Neural cell (in vitro differentiated cells): ENCODE measurements around the gene PKNOX2. TPM values are rescaled to one million over a fixed set of nuclear protein-coding genes. Genes with fewer than 3 reads are reported as not detected.

Experiments used
- H2AFZ ChIP-seq: fragments of 200-600, 300-800 bp; sonication (generic), shearing (Covaris generic); 2 replicates; pipeline ENCODE4 v1.6.0; 2014; ENCODE audit warnings: low read depth, mild to moderate bottlenecking, antibody characterized with exemption, low read length, moderate library complexity
- H3F3A ChIP-seq: fragments of 200-600 bp; shearing (Covaris generic); 2 replicates; pipeline ENCODE4 v1.6.1; 2016; ENCODE audit warnings: mild to moderate bottlenecking, moderate library complexity, mixed read lengths, antibody characterized with exemption, low read length; ENCODE audit not compliant: insufficient read depth, poor library complexity, severe bottlenecking
- H3K27ac ChIP-seq: fragments of 200-600, 300-800 bp; sonication (generic), shearing (Covaris generic); 2 replicates; pipeline ENCODE4 v1.5.1; 2014; ENCODE audit warnings: mild to moderate bottlenecking, low read length, moderate library complexity
- H3K27me3 ChIP-seq: fragments of 300-800, 200-600 bp; sonication (generic), shearing (Covaris generic); 2 replicates; pipeline ENCODE4 v1.6.0; 2014; ENCODE audit warnings: mild to moderate bottlenecking, low read depth, low read length, moderate library complexity; ENCODE audit not compliant: insufficient read depth
- H3K36me3 ChIP-seq: fragments of 300-800, 200-600 bp; sonication (generic), shearing (Covaris generic); 2 replicates; pipeline ENCODE4 v1.5.1; 2014; ENCODE audit warnings: mild to moderate bottlenecking, antibody characterized with exemption, low read length, moderate library complexity; ENCODE audit not compliant: insufficient read depth
- H3K4me2 ChIP-seq: fragments of 300-800, 200-600 bp; sonication (generic), shearing (Covaris generic); 2 replicates; pipeline ENCODE4 v1.6.0; 2014; ENCODE audit warnings: mild to moderate bottlenecking, low read length
- H3K4me3 ChIP-seq: fragments of 300-800, 200-600 bp; sonication (generic), shearing (Covaris generic); 2 replicates; pipeline ENCODE4 v1.5.1; 2014; ENCODE audit warnings: mild to moderate bottlenecking, low read length, moderate library complexity
- H3K79me2 ChIP-seq: fragments of 200-600 bp; shearing (Covaris generic); replicated peaks from 2 replicates; pipeline ENCODE4 v1.6.0; 2014; ENCODE audit warnings: mild to moderate bottlenecking, low read length, moderate library complexity; ENCODE audit not compliant: insufficient read depth
- H3K9ac ChIP-seq: fragments of 300-800, 200-600 bp; sonication (generic), shearing (Covaris generic); 2 replicates; pipeline ENCODE4 v1.6.1; 2016; ENCODE audit warnings: mild to moderate bottlenecking, low read length, mixed read lengths
- H3K9me2 ChIP-seq: fragments of 200-600 bp; shearing (Covaris generic); 2 replicates; pipeline ENCODE4 v1.6.1; 2016; ENCODE audit warnings: mild to moderate bottlenecking, low read length, mixed read lengths; ENCODE audit not compliant: insufficient read depth
- H3K9me3 ChIP-seq: fragments of 200-600, 300-800 bp; sonication (generic), shearing (Covaris generic); 2 replicates; pipeline ENCODE4 v1.6.1; 2016; ENCODE audit warnings: mild to moderate bottlenecking, mixed run types, low read length, moderate library complexity, mixed read lengths
- H4K20me1 ChIP-seq: fragments of 200-600 bp; shearing (Covaris generic); 2 replicates; pipeline ENCODE4 v1.6.1; 2016; ENCODE audit warnings: mild to moderate bottlenecking, mixed run types; ENCODE audit not compliant: insufficient read depth
- EP300 ChIP-seq: fragments of 450-650 bp; conservative IDR thresholded peaks from 2 replicates; pipeline ENCODE4 v1.6.1; 2014; ENCODE audit warnings: antibody characterized with exemption, mild to moderate bottlenecking, moderate library complexity; ENCODE audit not compliant: poor library complexity, severe bottlenecking
- EZH2 ChIP-seq: fragments of 200-600, 300-800 bp; shearing (Covaris generic), sonication (generic); IDR thresholded peaks from 2 replicates; pipeline ENCODE4 v1.6.1; 2014; ENCODE audit warnings: antibody characterized with exemption, low read length, borderline replicate concordance, mild to moderate bottlenecking; ENCODE audit not compliant: insufficient read depth, poor library complexity, severe bottlenecking
- MXI1 ChIP-seq: fragments of 450-650 bp; conservative IDR thresholded peaks from 2 replicates; pipeline ENCODE4 v1.6.1; 2014; ENCODE audit warnings: antibody characterized with exemption, mild to moderate bottlenecking; ENCODE audit not compliant: poor library complexity, severe bottlenecking
- POLR2AphosphoS5 ChIP-seq: IDR thresholded peaks from 2 replicates; pipeline ENCODE4 v1.6.1; 2012
- RAD21 ChIP-seq: fragments of 450-650 bp; conservative IDR thresholded peaks from 2 replicates; pipeline ENCODE4 v1.6.1; 2014; ENCODE audit warnings: antibody characterized with exemption, mild to moderate bottlenecking, moderate library complexity
- SMC3 ChIP-seq: fragments of 450-650 bp; conservative IDR thresholded peaks from 2 replicates; pipeline ENCODE4 v1.6.1; 2014; ENCODE audit warnings: antibody characterized with exemption, mild to moderate bottlenecking, moderate library complexity; ENCODE audit not compliant: poor library complexity
- TAF1 ChIP-seq: IDR thresholded peaks from 2 replicates; pipeline ENCODE4 v1.6.1; 2012; ENCODE audit warnings: low read depth
- polyA plus RNA-seq: library from polyadenylated mRNA; depleted of rRNA; stranded (reverse); fragments of >200 nt; gene quantifications from 2 replicates; pipeline ENCODE4 v1.2.3, GENCODE V29; 2014
- TF ChIP-seq, protein P1 (sequence below): fragments of 450-650 bp; IDR thresholded peaks from 2 replicates; pipeline ENCODE4 v1.5.1; 2014; ENCODE audit warnings: antibody characterized with exemption, mild to moderate bottlenecking, moderate library complexity; ENCODE audit not compliant: poor library complexity, severe bottlenecking
- TF ChIP-seq, protein P2 (sequence below): IDR thresholded peaks from 2 replicates; pipeline ENCODE4 v1.6.1; 2012; ENCODE audit warnings: borderline replicate concordance

The PKNOX2 gene
- polyA plus RNA-seq, 1 donor from 2014 or later: 0.99 TPM

DNA sequence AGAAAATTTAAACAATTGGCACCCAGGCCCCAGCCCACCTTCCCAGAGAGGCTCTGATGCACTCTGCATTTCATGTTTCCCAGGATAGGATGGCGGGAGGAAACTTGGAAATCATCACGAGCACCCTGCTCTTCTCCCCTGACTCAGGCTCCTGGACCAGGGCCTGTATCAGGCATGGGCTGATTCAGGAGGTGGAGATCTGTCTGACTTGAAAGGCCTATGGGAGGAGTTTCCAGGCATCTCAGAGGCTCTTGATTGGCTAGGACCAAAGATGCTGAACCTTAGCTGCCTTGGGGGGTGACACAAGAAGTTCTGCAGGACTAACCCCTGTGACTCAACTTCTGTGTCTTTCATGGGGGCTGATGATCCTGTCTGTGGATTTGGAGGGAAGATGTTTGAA, 106.2 kb downstream of the PKNOX2 start:
- no peak overlapping the region for H3K4me2 ChIP-seq
- H3K27me3 ChIP-seq: no peaks in the 10 kb centered on the region
- H3K27ac ChIP-seq: no peak overlapping the region
- H3K79me2 ChIP-seq: no peaks in the 10 kb centered on the region
- no peaks in the 10 kb centered on the region for H3K36me3 ChIP-seq
- no peaks in the 10 kb centered on the region for H3K9me2 ChIP-seq
- H3K9me3 ChIP-seq: no peaks in the 10 kb centered on the region
- H3K9ac ChIP-seq: no peak overlapping the region
- no peak for TF ChIP-seq EP300
- TF ChIP-seq MXI1: no peak
- no peak for TF ChIP-seq RAD21
- TF ChIP-seq, protein P1, sequence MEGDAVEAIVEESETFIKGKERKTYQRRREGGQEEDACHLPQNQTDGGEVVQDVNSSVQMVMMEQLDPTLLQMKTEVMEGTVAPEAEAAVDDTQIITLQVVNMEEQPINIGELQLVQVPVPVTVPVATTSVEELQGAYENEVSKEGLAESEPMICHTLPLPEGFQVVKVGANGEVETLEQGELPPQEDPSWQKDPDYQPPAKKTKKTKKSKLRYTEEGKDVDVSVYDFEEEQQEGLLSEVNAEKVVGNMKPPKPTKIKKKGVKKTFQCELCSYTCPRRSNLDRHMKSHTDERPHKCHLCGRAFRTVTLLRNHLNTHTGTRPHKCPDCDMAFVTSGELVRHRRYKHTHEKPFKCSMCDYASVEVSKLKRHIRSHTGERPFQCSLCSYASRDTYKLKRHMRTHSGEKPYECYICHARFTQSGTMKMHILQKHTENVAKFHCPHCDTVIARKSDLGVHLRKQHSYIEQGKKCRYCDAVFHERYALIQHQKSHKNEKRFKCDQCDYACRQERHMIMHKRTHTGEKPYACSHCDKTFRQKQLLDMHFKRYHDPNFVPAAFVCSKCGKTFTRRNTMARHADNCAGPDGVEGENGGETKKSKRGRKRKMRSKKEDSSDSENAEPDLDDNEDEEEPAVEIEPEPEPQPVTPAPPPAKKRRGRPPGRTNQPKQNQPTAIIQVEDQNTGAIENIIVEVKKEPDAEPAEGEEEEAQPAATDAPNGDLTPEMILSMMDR: no peak
- TF ChIP-seq, protein P2, sequence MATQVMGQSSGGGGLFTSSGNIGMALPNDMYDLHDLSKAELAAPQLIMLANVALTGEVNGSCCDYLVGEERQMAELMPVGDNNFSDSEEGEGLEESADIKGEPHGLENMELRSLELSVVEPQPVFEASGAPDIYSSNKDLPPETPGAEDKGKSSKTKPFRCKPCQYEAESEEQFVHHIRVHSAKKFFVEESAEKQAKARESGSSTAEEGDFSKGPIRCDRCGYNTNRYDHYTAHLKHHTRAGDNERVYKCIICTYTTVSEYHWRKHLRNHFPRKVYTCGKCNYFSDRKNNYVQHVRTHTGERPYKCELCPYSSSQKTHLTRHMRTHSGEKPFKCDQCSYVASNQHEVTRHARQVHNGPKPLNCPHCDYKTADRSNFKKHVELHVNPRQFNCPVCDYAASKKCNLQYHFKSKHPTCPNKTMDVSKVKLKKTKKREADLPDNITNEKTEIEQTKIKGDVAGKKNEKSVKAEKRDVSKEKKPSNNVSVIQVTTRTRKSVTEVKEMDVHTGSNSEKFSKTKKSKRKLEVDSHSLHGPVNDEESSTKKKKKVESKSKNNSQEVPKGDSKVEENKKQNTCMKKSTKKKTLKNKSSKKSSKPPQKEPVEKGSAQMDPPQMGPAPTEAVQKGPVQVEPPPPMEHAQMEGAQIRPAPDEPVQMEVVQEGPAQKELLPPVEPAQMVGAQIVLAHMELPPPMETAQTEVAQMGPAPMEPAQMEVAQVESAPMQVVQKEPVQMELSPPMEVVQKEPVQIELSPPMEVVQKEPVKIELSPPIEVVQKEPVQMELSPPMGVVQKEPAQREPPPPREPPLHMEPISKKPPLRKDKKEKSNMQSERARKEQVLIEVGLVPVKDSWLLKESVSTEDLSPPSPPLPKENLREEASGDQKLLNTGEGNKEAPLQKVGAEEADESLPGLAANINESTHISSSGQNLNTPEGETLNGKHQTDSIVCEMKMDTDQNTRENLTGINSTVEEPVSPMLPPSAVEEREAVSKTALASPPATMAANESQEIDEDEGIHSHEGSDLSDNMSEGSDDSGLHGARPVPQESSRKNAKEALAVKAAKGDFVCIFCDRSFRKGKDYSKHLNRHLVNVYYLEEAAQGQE: no peak
- no peak for TF ChIP-seq SMC3
- TF ChIP-seq EZH2: no peak
- no peak for TF ChIP-seq TAF1
- TF ChIP-seq POLR2AphosphoS5: no peak
- no peak overlapping the region for H2AFZ ChIP-seq
- H3F3A ChIP-seq: no peaks in the 10 kb centered on the region
- H4K20me1 ChIP-seq: no peaks in the 10 kb centered on the region
- no peak overlapping the region for H3K4me3 ChIP-seq

DNA sequence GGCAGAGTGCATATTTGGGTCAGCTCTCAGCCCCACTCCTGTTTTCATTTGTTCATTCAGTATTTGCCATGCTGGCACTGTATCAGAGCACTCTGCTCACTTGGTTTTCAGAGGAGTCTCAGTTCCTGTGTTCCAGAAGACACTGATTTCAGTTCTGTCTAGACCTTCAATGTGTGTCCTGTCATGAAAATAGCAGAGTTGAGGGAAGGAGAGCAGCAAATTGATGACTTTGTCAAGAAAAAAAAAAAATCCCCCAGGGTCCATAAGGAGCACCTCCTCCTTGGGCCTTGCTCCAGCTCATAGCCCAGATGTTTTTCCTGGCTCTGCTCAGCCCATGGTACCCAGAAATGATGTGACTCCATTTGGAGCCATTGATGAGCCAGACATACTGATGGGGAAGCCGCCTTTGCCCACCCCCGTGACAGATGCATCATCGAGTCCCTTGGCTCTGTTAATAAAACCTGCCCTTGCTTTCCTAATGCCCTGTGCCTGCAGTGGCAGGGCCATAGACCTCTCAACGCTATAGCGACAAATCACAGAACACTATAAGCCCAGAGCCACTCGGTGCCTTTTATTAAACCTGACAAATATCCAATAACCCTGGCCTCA, 107.0 kb downstream of the PKNOX2 start:
- Histone ChIP-seq H3K9me3 (no peaks in the 10 kb centered on the region), H3K4me2 (no peak overlapping the region), H3K9ac (no peak overlapping the region), H3K79me2 (no peaks in the 10 kb centered on the region), H3F3A (no peaks in the 10 kb centered on the region), H2AFZ (no peak overlapping the region), H3K27ac (no peak overlapping the region), H3K27me3 (no peaks in the 10 kb centered on the region), H3K4me3 (no peak overlapping the region), H4K20me1 (no peaks in the 10 kb centered on the region), H3K36me3 (no peaks in the 10 kb centered on the region), H3K9me2 (no peaks in the 10 kb centered on the region)
- TF ChIP-seq, protein P2: no peak
- TF ChIP-seq MXI1: no peak
- no peak for TF ChIP-seq SMC3
